Measurements from ENCODE around the gene NONO. TPM values are rescaled to one million over a fixed set of nuclear protein-coding genes. Genes with fewer than 3 reads are reported as not detected.
"Not testable (repeated sequence)": the region's sequence is repeated elsewhere in the genome, so short reads cannot be mapped to it uniquely, and the experiment has no call there.

NONO gene
- total RNA-seq, 1 donor from 2014 or later, result 634 TPM

GRCh38 chrX:71302461-71303213, 19.2 kb downstream of the NONO start:
- Mint-ChIP-seq H3K4me3 (no peak overlapping the region), H3K27ac (no peak overlapping the region), H3K4me1 (ENCODE audit: unreplicated experiment) (peaks cover 4% of the 10 kb centered on the region), H3K36me3 (peaks cover 15% of the 10 kb centered on the region), H3K9me3 (no peaks in the 10 kb centered on the region), H3K27me3 (no peaks in the 10 kb centered on the region)
- DNase-seq (ENCODE audit: extremely low spot score, unreplicated experiment), result no peak
- TF ChIP-seq CTCF (conservative IDR thresholded peaks at IDR 0.05), result no peak

- Mint-ChIP-seq H3K4me3 (no peak overlapping the region), H3K4me1 (ENCODE audit: unreplicated experiment) (peaks cover 4% of the 10 kb centered on the region), H3K36me3 (peaks cover 7% of the 10 kb centered on the region), H3K27ac (no peak overlapping the region), H3K27me3 (no peaks in the 10 kb centered on the region), H3K9me3 (no peaks in the 10 kb centered on the region)
- TF ChIP-seq CTCF (conservative IDR thresholded peaks at IDR 0.05), result no peak
- DNase-seq (ENCODE audit: extremely low spot score, unreplicated experiment), result no peak
Observed at GRCh38 chrX:71304561-71304960, 21.1 kb downstream of the NONO start.

- Mint-ChIP-seq H3K27ac (no peak overlapping the region), H3K36me3 (peaks cover 7% of the 10 kb centered on the region), H3K4me1 (ENCODE audit: unreplicated experiment) (no peaks in the 10 kb centered on the region), H3K27me3 (no peaks in the 10 kb centered on the region), H3K9me3 (no peaks in the 10 kb centered on the region), H3K4me3 (no peak overlapping the region)
- TF ChIP-seq CTCF (conservative IDR thresholded peaks at IDR 0.05), result no peak
- DNase-seq (ENCODE audit: extremely low spot score, unreplicated experiment), result no peak
Observed at GRCh38 chrX:71315917-71316316, 32.5 kb downstream of the NONO start.

- not testable (repeated sequence) for H3K27me3 Mint-ChIP-seq; H3K4me1 Mint-ChIP-seq (ENCODE audit: unreplicated experiment); H3K27ac Mint-ChIP-seq; DNase-seq (ENCODE audit: extremely low spot score, unreplicated experiment); H3K4me3 Mint-ChIP-seq; H3K9me3 Mint-ChIP-seq; H3K36me3 Mint-ChIP-seq
Observed at GRCh38 chrX:71316959-71317358, 33.5 kb downstream of the NONO start.

GRCh38 chrX:71320126-71320525, 36.7 kb downstream of the NONO start:
- Mint-ChIP-seq H3K4me3 (no peak overlapping the region), H3K27ac (no peak overlapping the region), H3K9me3 (no peaks in the 10 kb centered on the region), H3K27me3 (no peaks in the 10 kb centered on the region), H3K4me1 (ENCODE audit: unreplicated experiment) (no peaks in the 10 kb centered on the region), H3K36me3 (peaks cover 11% of the 10 kb centered on the region)
- TF ChIP-seq CTCF (conservative IDR thresholded peaks at IDR 0.05), result no peak
- no peak for DNase-seq (ENCODE audit: extremely low spot score, unreplicated experiment)

- H3K36me3 Mint-ChIP-seq, result peaks cover 13% of the 10 kb centered on the region
- no peaks in the 10 kb centered on the region for H3K9me3 Mint-ChIP-seq
- TF ChIP-seq CTCF (conservative IDR thresholded peaks at IDR 0.05), result no peak
- no peak overlapping the region for H3K27ac Mint-ChIP-seq
- H3K4me3 Mint-ChIP-seq, result no peak overlapping the region
- H3K4me1 Mint-ChIP-seq (ENCODE audit: unreplicated experiment), result no peaks in the 10 kb centered on the region
- DNase-seq (ENCODE audit: extremely low spot score, unreplicated experiment), result no peak
- H3K27me3 Mint-ChIP-seq, result no peaks in the 10 kb centered on the region
Observed at GRCh38 chrX:71321731-71322130, 38.3 kb downstream of the NONO start.

GRCh38 chrX:71324452-71324851, 41.0 kb downstream of the NONO start:
- H3K27me3 Mint-ChIP-seq; H3K27ac Mint-ChIP-seq; H3K4me3 Mint-ChIP-seq; H3K9me3 Mint-ChIP-seq; H3K4me1 Mint-ChIP-seq (ENCODE audit: unreplicated experiment); DNase-seq (ENCODE audit: extremely low spot score, unreplicated experiment): not testable (repeated sequence)
- peaks cover 15% of the 10 kb centered on the region for H3K36me3 Mint-ChIP-seq

Data from type B pancreatic cell (in vitro differentiated cells).